ENCODE data around the gene CTDP1.

DNA sequence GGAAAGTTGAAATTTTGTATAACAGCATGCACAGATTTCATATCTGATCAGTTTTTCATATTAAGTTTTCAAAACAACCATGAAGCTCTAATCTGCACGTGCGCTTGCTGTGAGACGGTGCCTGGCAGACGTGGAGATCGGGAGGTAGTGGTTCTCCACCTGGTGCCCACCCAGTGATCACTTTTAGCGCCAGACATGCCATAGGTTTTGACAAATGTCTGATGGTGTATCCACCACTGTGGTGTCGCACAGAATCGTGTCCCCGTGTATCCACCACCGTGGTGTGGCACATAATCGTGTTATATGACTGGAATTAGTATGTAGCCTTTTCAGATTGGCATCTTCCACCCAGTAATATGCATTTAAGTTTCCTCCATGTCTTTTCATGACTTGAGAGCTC is 77.2 kb downstream of the CTDP1 start:
- TF ChIP-seq EP300 (IDR thresholded peaks at IDR 0.05), result no peak
- TF ChIP-seq, protein P1, sequence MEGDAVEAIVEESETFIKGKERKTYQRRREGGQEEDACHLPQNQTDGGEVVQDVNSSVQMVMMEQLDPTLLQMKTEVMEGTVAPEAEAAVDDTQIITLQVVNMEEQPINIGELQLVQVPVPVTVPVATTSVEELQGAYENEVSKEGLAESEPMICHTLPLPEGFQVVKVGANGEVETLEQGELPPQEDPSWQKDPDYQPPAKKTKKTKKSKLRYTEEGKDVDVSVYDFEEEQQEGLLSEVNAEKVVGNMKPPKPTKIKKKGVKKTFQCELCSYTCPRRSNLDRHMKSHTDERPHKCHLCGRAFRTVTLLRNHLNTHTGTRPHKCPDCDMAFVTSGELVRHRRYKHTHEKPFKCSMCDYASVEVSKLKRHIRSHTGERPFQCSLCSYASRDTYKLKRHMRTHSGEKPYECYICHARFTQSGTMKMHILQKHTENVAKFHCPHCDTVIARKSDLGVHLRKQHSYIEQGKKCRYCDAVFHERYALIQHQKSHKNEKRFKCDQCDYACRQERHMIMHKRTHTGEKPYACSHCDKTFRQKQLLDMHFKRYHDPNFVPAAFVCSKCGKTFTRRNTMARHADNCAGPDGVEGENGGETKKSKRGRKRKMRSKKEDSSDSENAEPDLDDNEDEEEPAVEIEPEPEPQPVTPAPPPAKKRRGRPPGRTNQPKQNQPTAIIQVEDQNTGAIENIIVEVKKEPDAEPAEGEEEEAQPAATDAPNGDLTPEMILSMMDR (IDR thresholded peaks at IDR 0.05), result no peak

Data from suprapubic skin (tissue), 3 donors.